ENCODE results near the gene ALOX12B.
A peak's percentile ranks its signal among the peaks of the same experiment; 100 is the strongest.

ALOX12B gene

GRCh38 chr17:8087075-8087951 lies at the start of gene ALOX12B:
Gene ALOX12B, minus strand, starts transcription at chr17:8087716. Its CDS starts 274 bp downstream, at chr17:8087442.
- DNase-seq, result no peak

GRCh38 chr17:8133941-8134340 lies 46.4 kb upstream of the ALOX12B start:
- no peak for DNase-seq

GRCh38 chr17:8133399-8133798 lies 45.9 kb upstream of the ALOX12B start:
- no peak for DNase-seq

GRCh38 chr17:8131844-8132441 lies 44.4 kb upstream of the ALOX12B start:
- DNase-seq, result no peak

GRCh38 chr17:8128125-8128784 lies 40.7 kb upstream of the ALOX12B start:
- no peak for DNase-seq

GRCh38 chr17:8126491-8127066 lies 39.1 kb upstream of the ALOX12B start:
- DNase-seq, result peak in 1 of 2 donors; percentile 62

GRCh38 chr17:8125947-8126490 lies 38.5 kb upstream of the ALOX12B start:
- DNase-seq, result no peak

GRCh38 chr17:8125154-8125946 lies 37.8 kb upstream of the ALOX12B start:
- DNase-seq, result peak; percentile 88 to 93

- peak in 1 of 2 donors; percentile 20 for DNase-seq
These were observed 37.0 kb upstream of the ALOX12B start for GRCh38 chr17:8124350-8125153.

- DNase-seq, result peak in 1 of 2 donors; percentile 11
These were observed 36.3 kb upstream of the ALOX12B start, which contains the start of gene HES7 for GRCh38 chr17:8123695-8124349. Gene HES7, minus strand, starts transcription at chr17:8124106. Its CDS starts 22 bp downstream, at chr17:8124084.

GRCh38 chr17:8122924-8123694 lies 35.6 kb upstream of the ALOX12B start:
- DNase-seq, result peak in 1 of 2 donors; percentile 56

GRCh38 chr17:8122422-8122923 lies 35.0 kb upstream of the ALOX12B start:
- DNase-seq, result peak in 1 of 2 donors; percentile 9

- DNase-seq, result peak in 1 of 2 donors; percentile 58
These were observed 34.3 kb upstream of the ALOX12B start for GRCh38 chr17:8121681-8122421.

- DNase-seq, result no peak
These were observed 33.8 kb upstream of the ALOX12B start for GRCh38 chr17:8121407-8121680.

GRCh38 chr17:8120520-8121406 lies 33.2 kb upstream of the ALOX12B start:
- peak; percentile 69 to 78 for DNase-seq

- peak; percentile 88 to 95 for DNase-seq
These were observed 32.3 kb upstream of the ALOX12B start for GRCh38 chr17:8119581-8120519.
